Mucosa of descending colon (tissue), 3 donors: ENCODE data around the gene SOX12. TPM values are rescaled to one million over a fixed set of nuclear protein-coding genes. Genes with fewer than 3 reads are reported as not detected.
A peak's percentile ranks its signal among the peaks of the same experiment; 100 is the strongest.

ENCODE experiments used
- ATAC-seq: fragments of 200-7000 bp; cut with Tn5 transposase; one replicate; pipeline ENCODE4 v1.9.1; 2020; ENCODE audit warnings: mild to moderate bottlenecking, moderate library complexity
- DNase-seq, 3 donors: peaks; one replicate each; pipeline ENCODE4 v3.0.0-alpha.2; 2020
- H3K36me3 ChIP-seq: fragments of 200-600 bp; one replicate; pipeline ENCODE4 v1.8.0; 2021; ENCODE audit warnings: low read depth, mild to moderate bottlenecking
- H3K4me1 ChIP-seq: fragments of 200-600 bp; one replicate; pipeline ENCODE4 v1.8.0; 2021; ENCODE audit warnings: low read depth, mild to moderate bottlenecking
- H3K4me3 ChIP-seq: fragments of 200-600 bp; one replicate; pipeline ENCODE4 v1.8.0; 2021; ENCODE audit warnings: mild to moderate bottlenecking
- H3K9me3 ChIP-seq: fragments of 200-600 bp; one replicate; pipeline ENCODE4 v1.8.0; 2021; ENCODE audit warnings: mild to moderate bottlenecking
- intact Hi-C, 2 donors: fragments of 100-400 bp; cut with DNase I in 1 of 2; cut with micrococcal nuclease in 1 of 2; formaldehyde crosslinking; loops; one replicate each; pipeline versions ENCODE4 v1.11.0 to v1.11.1; 2022; cut with DNase I, micrococcal nuclease
- total RNA-seq, 3 donors: library from RNA; stranded (reverse); fragmentation: NEBNext Ultra II Directional in 2 of 3; extraction: Animal tissue kit (Norgen Biotek cat#: 25700) in 2 of 3; gene quantifications; one replicate each; pipeline versions ENCODE4 v1.2.1 to v1.2.4, GENCODE V29; 2021 to 2023
- TF ChIP-seq, protein P1 (sequence below): fragments of 200-600 bp; IDR thresholded peaks from one replicate; pipeline ENCODE4 v1.8.0; 2022; ENCODE audit warnings: antibody characterized with exemption, mild to moderate bottlenecking
- donor health status: DM: no; HTN: no; CAD: no; lungs with moderate emphysema.
- donor health status: DM: no; HTN: no; CAD: no.
- donor health status: DM: no; HTN: yes; CAD: no.

SOX12 gene
- total RNA-seq, 3 donors from 2014 or later, result 3.9 to 24.0 (median 4.5) TPM

DNA sequence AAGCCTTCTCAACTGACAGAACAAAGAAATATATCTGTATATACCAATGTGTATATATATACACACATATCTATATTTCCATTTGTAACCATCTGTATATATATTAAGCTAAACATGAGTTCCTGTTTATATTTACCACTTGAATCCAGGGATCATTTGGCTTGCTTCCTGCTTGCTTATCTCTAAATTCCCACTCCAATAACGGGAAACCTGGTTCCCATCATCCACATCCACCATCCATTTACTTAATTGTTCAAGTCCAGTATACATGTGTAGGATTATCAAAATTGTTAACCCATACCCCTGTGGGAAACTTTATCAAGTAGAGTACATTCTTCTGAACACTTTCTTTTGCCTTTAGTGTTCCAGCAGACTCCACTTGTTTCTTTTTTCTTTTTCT lies 12.5 kb upstream of the SOX12 start:
- no peaks in the 10 kb centered on the region for H3K9me3 ChIP-seq
- H3K4me1 ChIP-seq, result no peaks in the 10 kb centered on the region
- H3K4me3 ChIP-seq, result no peak overlapping the region
- no peaks in the 10 kb centered on the region for H3K36me3 ChIP-seq
- ATAC-seq (no peak), DNase-seq (no peak)
- TF ChIP-seq, protein P1, sequence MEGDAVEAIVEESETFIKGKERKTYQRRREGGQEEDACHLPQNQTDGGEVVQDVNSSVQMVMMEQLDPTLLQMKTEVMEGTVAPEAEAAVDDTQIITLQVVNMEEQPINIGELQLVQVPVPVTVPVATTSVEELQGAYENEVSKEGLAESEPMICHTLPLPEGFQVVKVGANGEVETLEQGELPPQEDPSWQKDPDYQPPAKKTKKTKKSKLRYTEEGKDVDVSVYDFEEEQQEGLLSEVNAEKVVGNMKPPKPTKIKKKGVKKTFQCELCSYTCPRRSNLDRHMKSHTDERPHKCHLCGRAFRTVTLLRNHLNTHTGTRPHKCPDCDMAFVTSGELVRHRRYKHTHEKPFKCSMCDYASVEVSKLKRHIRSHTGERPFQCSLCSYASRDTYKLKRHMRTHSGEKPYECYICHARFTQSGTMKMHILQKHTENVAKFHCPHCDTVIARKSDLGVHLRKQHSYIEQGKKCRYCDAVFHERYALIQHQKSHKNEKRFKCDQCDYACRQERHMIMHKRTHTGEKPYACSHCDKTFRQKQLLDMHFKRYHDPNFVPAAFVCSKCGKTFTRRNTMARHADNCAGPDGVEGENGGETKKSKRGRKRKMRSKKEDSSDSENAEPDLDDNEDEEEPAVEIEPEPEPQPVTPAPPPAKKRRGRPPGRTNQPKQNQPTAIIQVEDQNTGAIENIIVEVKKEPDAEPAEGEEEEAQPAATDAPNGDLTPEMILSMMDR, result no peak
- intact Hi-C loops, result no loop called here

DNA sequence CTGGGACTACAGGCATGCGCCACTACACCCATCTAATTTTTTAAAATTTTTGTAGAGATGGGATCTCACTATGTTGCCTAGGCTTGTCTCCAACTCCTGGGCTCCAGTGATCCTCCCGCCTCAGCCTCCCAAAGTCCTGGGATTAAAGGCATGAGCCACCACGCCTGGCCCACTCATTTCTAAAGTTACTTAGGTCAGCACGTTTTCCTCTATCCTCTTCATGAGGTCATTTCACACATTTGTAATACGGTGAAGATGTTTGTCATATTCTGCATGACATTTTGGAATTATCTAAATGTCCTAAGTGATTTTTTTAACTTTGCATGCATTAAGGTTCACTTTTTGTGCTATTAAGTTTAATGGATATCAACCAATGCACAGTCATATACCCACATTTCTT lies 11.9 kb upstream of the SOX12 start:
- TF ChIP-seq, protein P1, result no peak
- no peaks in the 10 kb centered on the region for H3K4me1 ChIP-seq
- intact Hi-C loops, result no loop called here
- H3K9me3 ChIP-seq, result no peaks in the 10 kb centered on the region
- H3K4me3 ChIP-seq, result no peak overlapping the region
- no peaks in the 10 kb centered on the region for H3K36me3 ChIP-seq
- ATAC-seq, result no peak
- no peak for DNase-seq

DNA sequence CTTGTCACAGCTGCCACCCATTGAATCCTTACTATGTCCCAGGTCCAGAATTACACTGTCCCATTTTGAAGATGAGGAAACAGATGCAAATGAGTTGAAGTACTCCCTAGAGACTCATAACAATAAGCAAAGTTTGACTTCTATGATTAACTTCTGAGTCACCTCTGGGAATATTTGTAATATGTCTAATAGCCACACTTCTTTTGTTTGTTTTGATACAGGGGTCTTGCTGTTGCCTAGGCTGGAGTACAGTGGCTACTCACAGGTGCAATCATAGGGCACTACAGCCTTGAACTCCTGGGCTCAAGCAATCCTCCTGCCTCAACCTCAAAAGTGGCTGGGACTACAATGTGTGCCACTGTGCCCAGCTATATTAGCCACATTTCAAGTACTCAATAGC lies 11.4 kb upstream of the SOX12 start:
- intact Hi-C loops, result no loop called here
- no peaks in the 10 kb centered on the region for H3K36me3 ChIP-seq
- H3K4me1 ChIP-seq, result no peaks in the 10 kb centered on the region
- ATAC-seq (no peak), DNase-seq (no peak)
- no peak overlapping the region for H3K4me3 ChIP-seq
- TF ChIP-seq, protein P1, result no peak
- H3K9me3 ChIP-seq, result no peaks in the 10 kb centered on the region

DNA sequence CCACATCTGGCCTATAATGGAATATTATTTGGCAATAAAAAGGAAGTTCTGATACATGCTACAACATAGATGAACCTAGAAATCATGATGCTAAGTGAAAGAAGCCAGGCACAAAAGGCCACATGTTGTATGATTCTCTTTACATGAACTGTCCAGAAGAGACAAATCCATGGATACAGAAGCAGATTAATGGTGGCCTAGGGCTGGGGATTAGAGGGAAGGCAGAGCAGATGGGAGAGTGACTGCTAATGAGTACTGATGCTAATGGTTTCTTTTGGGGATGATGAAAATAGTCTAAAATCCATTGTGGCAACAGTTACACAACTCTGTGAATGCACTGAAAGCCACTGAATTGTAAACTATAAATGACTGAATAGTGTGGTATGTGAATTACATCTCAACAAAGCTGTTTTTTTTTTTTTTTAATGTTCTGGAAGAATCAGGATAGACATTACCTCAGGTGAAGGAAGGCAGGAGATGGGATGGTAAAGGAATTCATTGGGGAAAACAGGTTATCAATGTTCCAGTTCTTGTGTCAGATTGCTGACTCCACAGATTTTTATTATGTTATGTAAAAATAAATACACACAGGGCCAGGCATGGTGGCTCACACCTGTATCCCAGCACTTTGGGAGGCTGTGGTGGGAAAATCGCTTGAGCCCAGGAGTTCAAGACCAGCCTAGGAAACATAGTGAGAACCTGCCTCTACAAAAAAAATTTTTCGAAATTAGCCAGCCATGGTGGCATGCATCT lies 8.9 kb upstream of the SOX12 start:
- intact Hi-C loops, result no loop called here
- Histone ChIP-seq H3K4me3 (no peak overlapping the region), H3K4me1 (no peaks in the 10 kb centered on the region), H3K9me3 (no peaks in the 10 kb centered on the region), H3K36me3 (no peaks in the 10 kb centered on the region)
- no peak for DNase-seq
- TF ChIP-seq, protein P1, result no peak
- no peak for ATAC-seq

DNA sequence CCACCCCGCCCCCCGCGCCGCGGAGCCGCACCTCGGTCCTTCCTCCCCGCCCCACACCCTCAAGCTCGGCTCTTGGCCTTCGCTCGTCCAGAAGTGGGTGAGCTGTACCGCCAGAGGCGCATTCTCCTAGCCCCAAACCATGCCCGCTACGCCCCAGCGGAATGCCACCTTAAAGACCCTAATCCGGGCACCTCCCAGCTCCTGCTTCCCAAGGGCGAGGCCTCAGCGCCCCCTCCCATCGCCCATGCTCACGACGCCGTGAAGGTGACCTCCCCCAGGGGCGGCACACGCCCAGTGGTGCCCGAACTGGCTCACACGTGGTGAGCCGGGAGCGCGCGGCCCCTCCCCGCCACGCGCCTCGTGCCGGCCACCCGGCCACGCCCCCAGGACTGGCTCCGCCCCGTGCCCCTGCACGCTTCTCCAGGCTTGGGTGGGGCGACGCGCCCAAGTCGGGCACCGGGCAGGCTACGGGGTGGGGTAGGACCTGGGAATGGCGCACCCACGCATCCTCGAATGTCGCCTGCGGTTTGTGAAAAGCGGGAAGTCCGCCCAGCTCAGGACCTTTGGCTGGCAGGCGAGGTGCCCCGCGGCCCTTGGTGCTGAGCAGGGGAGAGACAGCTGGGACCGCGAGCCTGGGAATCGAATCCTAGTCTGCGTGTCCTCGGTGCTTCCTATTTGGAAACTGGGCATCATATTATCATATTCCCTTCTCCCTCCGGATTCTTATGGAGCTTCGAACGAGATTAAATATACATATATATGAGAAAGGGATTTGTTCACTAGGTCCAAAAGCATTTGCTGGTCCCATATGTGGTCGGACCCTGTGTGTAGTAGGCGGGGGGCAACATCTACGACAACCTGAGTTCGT lies 941 bp upstream of the SOX12 start:
- peak; percentile 96 to 98 (median 97) for DNase-seq
- intact Hi-C loops, result no loop called here

More for the DNA sequence above, 941 bp upstream of the SOX12 start:
- peak; percentile 87 for ATAC-seq
- no peaks in the 10 kb centered on the region for H3K9me3 ChIP-seq
- no peaks in the 10 kb centered on the region for H3K36me3 ChIP-seq
- TF ChIP-seq, protein P1, result no peak
- H3K4me3 ChIP-seq, result peak overlapping the region; percentile 17
- peaks cover 25% of the 10 kb centered on the region for H3K4me1 ChIP-seq
